Panc1 (cell line): ENCODE measurements around the gene HIPK2. TPM values are rescaled to one million over a fixed set of nuclear protein-coding genes. Genes with fewer than 3 reads are reported as not detected.

Experiments used
- ATAC-seq: fragments of 200-7000 bp; cut with Tn5 transposase; 2 replicates; pipeline ENCODE4 v1.9.1; 2020; ENCODE audit warnings: mild to moderate bottlenecking, moderate library complexity
- BruUV-seq: library from RNA; stranded (reverse); fragments of 400-500 nt; replicated peaks from 2 replicates; lab custom pipeline; 2021; lab: Mats Ljungman, UMichigan
- CTCF ChIA-PET: fragments of 300-600 bp; sonication (Branson Sonifier 250); formaldehyde crosslinking; loops from one replicate; lab custom pipeline; 2022; ENCODE audit warnings: antibody characterized with exemption; lab: Charles Lee
- POLR2A ChIA-PET: fragments of 300-600 bp; sonication (Branson Sonifier 250); formaldehyde crosslinking; loops from one replicate; lab custom pipeline; 2022; ENCODE audit warnings: antibody characterized with exemption; lab: Charles Lee
- DNase-seq: peaks from one replicate; pipeline ENCODE4 v3.0.0-alpha.2; 2010; ENCODE audit warnings: low read depth, low spot score
- H3K27ac ChIP-seq: 2 replicates; pipeline ENCODE4 v1.5.1; 2011; ENCODE audit warnings: mild to moderate bottlenecking, low read length, inconsistent platforms
- H3K27me3 ChIP-seq: fragments of 200-500 bp; sonication (Bioruptor generic); 2 replicates; pipeline ENCODE4 v1.6.0; 2014; ENCODE audit warnings: low read length, inconsistent platforms; ENCODE audit not compliant: control insufficient read depth, insufficient read depth
- H3K36me3 ChIP-seq: fragments of 200-500 bp; sonication (Bioruptor generic); 2 replicates; pipeline ENCODE4 v1.5.1; 2014; ENCODE audit warnings: inconsistent platforms, mild to moderate bottlenecking, low read length, moderate library complexity; ENCODE audit not compliant: control insufficient read depth, insufficient read depth
- H3K4me1 ChIP-seq: 2 replicates; pipeline ENCODE4 v1.5.1; 2011; ENCODE audit warnings: inconsistent platforms, mild to moderate bottlenecking, low read length, moderate library complexity; ENCODE audit not compliant: control insufficient read depth, insufficient read depth
- H3K4me3 ChIP-seq, 2 experiments: 2 replicates each; pipeline ENCODE4 v1.5.1; 2011 to 2012; ENCODE audit warnings: low read depth in 2 of 2, low read length in 2 of 2, mild to moderate bottlenecking in 2 of 2, inconsistent platforms in 1 of 2, moderate library complexity in 1 of 2
- H3K9me3 ChIP-seq: fragments of 200-500 bp; sonication (Bioruptor generic); 2 replicates; pipeline ENCODE4 v1.5.1; 2014; ENCODE audit warnings: low read depth, mild to moderate bottlenecking, inconsistent platforms, low read length, moderate library complexity; ENCODE audit not compliant: control insufficient read depth, insufficient read depth
- CTCF ChIP-seq: fragments of 450-650 bp; IDR thresholded peaks from 2 replicates; pipeline ENCODE4 v1.5.1; 2017; ENCODE audit warnings: mild to moderate bottlenecking
- POLR2AphosphoS5 ChIP-seq: IDR thresholded peaks from 2 replicates; pipeline ENCODE4 v1.6.1; 2012; ENCODE audit warnings: mild to moderate bottlenecking, low read depth, low read length, moderate library complexity
- REST ChIP-seq, 2 experiments: IDR thresholded peaks; 2 replicates each; pipeline ENCODE4 v1.6.1; 2011 to 2012; ENCODE audit warnings: low read depth in 2 of 2, control low read depth in 1 of 2, low read length in 1 of 2, mild to moderate bottlenecking in 1 of 2, moderate library complexity in 1 of 2; ENCODE audit not compliant: insufficient read depth in 1 of 2
- SIN3A ChIP-seq: IDR thresholded peaks from 2 replicates; pipeline ENCODE4 v1.6.1; 2012; ENCODE audit warnings: low read depth, mild to moderate bottlenecking, low read length, moderate library complexity, borderline replicate concordance; ENCODE audit not compliant: insufficient read depth
- TCF7L2 ChIP-seq: IDR thresholded peaks from 2 replicates; pipeline ENCODE4 v1.6.1; 2011; ENCODE audit warnings: mild to moderate bottlenecking, low read depth, low read length, inconsistent platforms
- in situ Hi-C: cut with HindIII; loops from 2 replicates; pipeline ENCODE4 v1.10.0; 2016; ENCODE audit warnings: low sequenced_read_pairs, low pct_unique_long_range_greater_than_20kb
- intact Hi-C: fragments of 100-400 bp; cut with micrococcal nuclease; formaldehyde crosslinking; loops from one replicate; pipeline ENCODE4 v1.10.0; 2022; ENCODE audit not compliant: unreplicated experiment
- total RNA-seq: library from RNA; stranded (reverse); gene quantifications from one replicate; pipeline ENCODE4 v1.2.1, GENCODE V29; 2021; ENCODE audit not compliant: unreplicated experiment

Gene HIPK2
- total RNA-seq, 1 experiment from 2014 or later, result 34.1 TPM

- CTCF ChIA-PET, result no interaction called here
- peaks cover 4% of the 10 kb centered on the region; the same call in 1 of the 2 replicates for H3K4me1 ChIP-seq
- no peak overlapping the region for H3K4me3 ChIP-seq
- POLR2A ChIA-PET, result no interaction called here
- intact Hi-C loops (no loop called here), in situ Hi-C loops (no loop called here)
- ATAC-seq (no peak), DNase-seq (no peak)
- H3K36me3 ChIP-seq, result no peaks in the 10 kb centered on the region
- H3K27ac ChIP-seq, result no peak overlapping the region
- TF ChIP-seq CTCF (no peak), POLR2AphosphoS5 (no peak), SIN3A (no peak), TCF7L2 (no peak), REST (IDR thresholded peaks at IDR 0.05; ENCODE audit: insufficient read depth in 1 of 2, low read depth in 2 of 2, low read length in 1 of 2) (no peak)
- no peaks in the 10 kb centered on the region for H3K27me3 ChIP-seq
- BruUV-seq, result no TSS peak
- no peaks in the 10 kb centered on the region for H3K9me3 ChIP-seq
These were observed 81.2 kb downstream of the HIPK2 start for GRCh38 chr7:139696552-139696951.

GRCh38 chr7:139695588-139695987, 82.2 kb downstream of the HIPK2 start:
- ChIA-PET POLR2A (no interaction called here), CTCF (no interaction called here)
- H3K36me3 ChIP-seq, result no peaks in the 10 kb centered on the region
- in situ Hi-C loops (no loop called here), intact Hi-C loops (no loop called here)
- no peak overlapping the region for H3K27ac ChIP-seq
- no peak overlapping the region for H3K4me3 ChIP-seq
- DNase-seq, result no peak
- peaks cover 11% of the 10 kb centered on the region; the same call in 1 of the 2 replicates for H3K4me1 ChIP-seq
- no TSS peak for BruUV-seq
- no peaks in the 10 kb centered on the region for H3K9me3 ChIP-seq
- ATAC-seq, result no peak
- H3K27me3 ChIP-seq, result no peaks in the 10 kb centered on the region
- no peak for TF ChIP-seq POLR2AphosphoS5
- no peak for TF ChIP-seq CTCF
- TF ChIP-seq TCF7L2, result no peak
- no peak for TF ChIP-seq REST (IDR thresholded peaks at IDR 0.05; ENCODE audit: insufficient read depth in 1 of 2, low read depth in 2 of 2, low read length in 1 of 2)
- no peak for TF ChIP-seq SIN3A
